A673 (cell line): ENCODE results near the gene EEPD1.
"Not testable (repeated sequence)": the region's sequence is repeated elsewhere in the genome, so short reads cannot be mapped to it uniquely, and the experiment has no call there.

ENCODE experiments used
- EZH2 ChIP-seq: fragments of 200-600 bp; sonication (generic); IDR thresholded peaks from 2 replicates; pipeline ENCODE4 v1.6.1; 2017; ENCODE audit warnings: borderline replicate concordance, low read depth, mild to moderate bottlenecking, mixed read lengths, antibody characterized with exemption, low read length; ENCODE audit not compliant: poor library complexity, severe bottlenecking
- TF ChIP-seq, protein P1 (sequence below): fragments of 300-800, 200-600 bp; sonication (generic); conservative IDR thresholded peaks from 2 replicates; pipeline ENCODE4 v1.5.1; 2017; ENCODE audit warnings: low read depth, mild to moderate bottlenecking, antibody characterized with exemption, low read length, moderate library complexity, mixed read lengths

DNA sequence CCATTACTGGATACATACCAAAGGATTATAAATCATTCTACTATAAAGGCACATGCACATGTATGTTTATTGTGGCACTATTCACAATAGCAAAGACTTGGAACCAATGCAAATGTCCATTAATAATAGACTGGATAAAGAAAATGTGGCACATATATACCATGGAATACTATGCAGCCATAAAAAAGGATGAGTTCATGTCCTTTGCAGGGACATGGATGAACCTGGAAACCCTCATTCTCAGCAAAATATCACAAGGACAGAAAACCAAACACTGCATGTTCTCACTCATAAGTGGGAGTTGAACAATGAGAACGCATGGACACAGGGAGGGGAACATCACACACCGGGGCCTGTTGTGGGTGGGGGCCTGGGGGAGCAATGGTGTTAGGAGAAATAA is 27.4 kb upstream of the EEPD1 start:
- TF ChIP-seq, protein P1, sequence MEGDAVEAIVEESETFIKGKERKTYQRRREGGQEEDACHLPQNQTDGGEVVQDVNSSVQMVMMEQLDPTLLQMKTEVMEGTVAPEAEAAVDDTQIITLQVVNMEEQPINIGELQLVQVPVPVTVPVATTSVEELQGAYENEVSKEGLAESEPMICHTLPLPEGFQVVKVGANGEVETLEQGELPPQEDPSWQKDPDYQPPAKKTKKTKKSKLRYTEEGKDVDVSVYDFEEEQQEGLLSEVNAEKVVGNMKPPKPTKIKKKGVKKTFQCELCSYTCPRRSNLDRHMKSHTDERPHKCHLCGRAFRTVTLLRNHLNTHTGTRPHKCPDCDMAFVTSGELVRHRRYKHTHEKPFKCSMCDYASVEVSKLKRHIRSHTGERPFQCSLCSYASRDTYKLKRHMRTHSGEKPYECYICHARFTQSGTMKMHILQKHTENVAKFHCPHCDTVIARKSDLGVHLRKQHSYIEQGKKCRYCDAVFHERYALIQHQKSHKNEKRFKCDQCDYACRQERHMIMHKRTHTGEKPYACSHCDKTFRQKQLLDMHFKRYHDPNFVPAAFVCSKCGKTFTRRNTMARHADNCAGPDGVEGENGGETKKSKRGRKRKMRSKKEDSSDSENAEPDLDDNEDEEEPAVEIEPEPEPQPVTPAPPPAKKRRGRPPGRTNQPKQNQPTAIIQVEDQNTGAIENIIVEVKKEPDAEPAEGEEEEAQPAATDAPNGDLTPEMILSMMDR: not testable (repeated sequence)
- not testable (repeated sequence) for TF ChIP-seq EZH2
